H9 (cell line): ENCODE measurements around the gene ANKRD49. TPM values are rescaled to one million over a fixed set of nuclear protein-coding genes. Genes with fewer than 3 reads are reported as not detected.

ENCODE experiments used
- DNase-seq: peaks from one replicate; pipeline ENCODE4 v3.0.0-alpha.2; 2017
- H2AFZ ChIP-seq: one replicate; pipeline ENCODE4 v1.6.1; 2013; ENCODE audit warnings: mild to moderate bottlenecking, low read length, control low read depth, moderate library complexity
- H2AK5ac ChIP-seq: 2 replicates; pipeline ENCODE4 v1.6.1; 2013; ENCODE audit warnings: low read length, control low read depth, mixed read lengths; ENCODE audit not compliant: insufficient read length
- H2BK120ac ChIP-seq: one replicate; pipeline ENCODE4 v1.6.1; 2013; ENCODE audit warnings: low read depth, mild to moderate bottlenecking, low read length, control low read depth, inconsistent platforms; ENCODE audit not compliant: poor library complexity, severe bottlenecking
- H2BK12ac ChIP-seq: 2 replicates; pipeline ENCODE4 v1.6.1; 2013; ENCODE audit warnings: low read length, control low read depth, mixed read lengths, low read depth; ENCODE audit not compliant: insufficient read length
- H2BK15ac ChIP-seq: 2 replicates; pipeline ENCODE4 v1.6.1; 2013; ENCODE audit warnings: low read depth, low read length, control low read depth
- H2BK20ac ChIP-seq: one replicate; pipeline ENCODE4 v1.6.1; 2013; ENCODE audit warnings: low read depth, mild to moderate bottlenecking, low read length, control low read depth, inconsistent platforms; ENCODE audit not compliant: poor library complexity, severe bottlenecking
- H2BK5ac ChIP-seq: 2 replicates; pipeline ENCODE4 v1.6.1; 2013; ENCODE audit warnings: low read length, control low read depth, mixed read lengths; ENCODE audit not compliant: insufficient read length
- H3K14ac ChIP-seq: 2 replicates; pipeline ENCODE4 v1.6.1; 2013; ENCODE audit warnings: low read length, control low read depth; ENCODE audit not compliant: insufficient read depth
- H3K18ac ChIP-seq: 2 replicates; pipeline ENCODE4 v1.6.1; 2013; ENCODE audit warnings: low read depth, mild to moderate bottlenecking, mixed read lengths, low read length, control low read depth; ENCODE audit not compliant: insufficient read length
- H3K23ac ChIP-seq: 2 replicates; pipeline ENCODE4 v1.6.1; 2013; ENCODE audit warnings: low read length, control low read depth, mixed read lengths, low read depth; ENCODE audit not compliant: insufficient read length
- H3K23me2 ChIP-seq: 2 replicates; pipeline ENCODE4 v1.6.1; 2013; ENCODE audit warnings: low read depth, mild to moderate bottlenecking, mixed read lengths, low read length, control low read depth; ENCODE audit not compliant: insufficient read length, poor library complexity, severe bottlenecking
- H3K27ac ChIP-seq: 2 replicates; pipeline ENCODE4 v1.5.1; 2013; ENCODE audit warnings: low read length, control low read depth, mixed read lengths, low read depth; ENCODE audit not compliant: insufficient read length
- H3K27me3 ChIP-seq: 2 replicates; pipeline ENCODE4 v1.6.1; 2013; ENCODE audit warnings: low read length, control low read depth, inconsistent platforms; ENCODE audit not compliant: insufficient read depth
- H3K4ac ChIP-seq: 2 replicates; pipeline ENCODE4 v1.6.1; 2013; ENCODE audit warnings: low read depth, mild to moderate bottlenecking, control low read depth, inconsistent platforms, low read length, moderate library complexity
- H3K4me1 ChIP-seq: 2 replicates; pipeline ENCODE4 v1.6.1; 2013; ENCODE audit warnings: low read length, control low read depth, inconsistent platforms; ENCODE audit not compliant: insufficient read depth
- H3K4me2 ChIP-seq: 2 replicates; pipeline ENCODE4 v1.6.1; 2013; ENCODE audit warnings: low read length, control low read depth, mixed read lengths; ENCODE audit not compliant: insufficient read length, insufficient read depth
- H3K56ac ChIP-seq: 2 replicates; pipeline ENCODE4 v1.6.1; 2013; ENCODE audit warnings: low read depth, mild to moderate bottlenecking, mixed read lengths, low read length, control low read depth; ENCODE audit not compliant: insufficient read length
- H3K79me1 ChIP-seq: 2 replicates; pipeline ENCODE4 v1.6.1; 2013; ENCODE audit warnings: low read depth, mild to moderate bottlenecking, moderate library complexity, low read length, control low read depth, inconsistent platforms; ENCODE audit not compliant: insufficient read depth, poor library complexity, severe bottlenecking
- H3K79me2 ChIP-seq: 2 replicates; pipeline ENCODE4 v1.6.1; 2013; ENCODE audit warnings: low read length, control low read depth, inconsistent platforms; ENCODE audit not compliant: insufficient read depth
- H3K9ac ChIP-seq: 2 replicates; pipeline ENCODE4 v1.6.1; 2013; ENCODE audit warnings: low read length, control low read depth, mixed read lengths; ENCODE audit not compliant: insufficient read length; ENCODE audit errors: extremely low read depth
- H3K9me3 ChIP-seq: one replicate; pipeline ENCODE4 v1.6.1; 2013; ENCODE audit warnings: low read depth, low read length, inconsistent platforms; ENCODE audit not compliant: control insufficient read depth
- H3T11ph ChIP-seq: one replicate; pipeline ENCODE4 v1.6.1; 2013; ENCODE audit warnings: mild to moderate bottlenecking, low read length, control low read depth, inconsistent platforms
- H4K20me1 ChIP-seq: one replicate; pipeline ENCODE4 v1.6.1; 2013; ENCODE audit not compliant: control insufficient read depth, insufficient read length, insufficient read depth
- H4K5ac ChIP-seq: 2 replicates; pipeline ENCODE4 v1.6.1; 2013; ENCODE audit warnings: low read depth, mild to moderate bottlenecking, mixed read lengths, low read length, control low read depth; ENCODE audit not compliant: insufficient read length
- H4K8ac ChIP-seq: replicated peaks from 2 replicates; pipeline ENCODE4 v1.6.1; 2013; ENCODE audit warnings: low read length, control low read depth, mixed read lengths, low read depth; ENCODE audit not compliant: insufficient read length
- H4K91ac ChIP-seq: 2 replicates; pipeline ENCODE4 v1.6.1; 2013; ENCODE audit warnings: low read depth, mild to moderate bottlenecking, moderate library complexity, mixed read lengths, low read length, control low read depth; ENCODE audit not compliant: insufficient read length
- H3K27ac Mint-ChIP-seq, 3 experiments: 2 replicates in 2 of 3; 3 replicates in 1 of 3; pipeline ENCODE4 v1.8.0; 2020 to 2021; ENCODE audit warnings: mixed read lengths in 3 of 3, mild to moderate bottlenecking in 1 of 3, moderate library complexity in 1 of 3
- H3K27me3 Mint-ChIP-seq: 2 replicates; pipeline ENCODE4 v1.8.0; 2021; ENCODE audit warnings: low read depth, mild to moderate bottlenecking, moderate library complexity, mixed read lengths
- H3K36me3 Mint-ChIP-seq, 3 experiments: 2 replicates in 2 of 3; 3 replicates in 1 of 3; pipeline ENCODE4 v1.8.0; 2020 to 2021; ENCODE audit warnings: low read depth in 3 of 3, mixed read lengths in 3 of 3; ENCODE audit not compliant: insufficient read depth in 1 of 3
- H3K4me1 Mint-ChIP-seq, 2 experiments: 2 replicates each; pipeline ENCODE4 v1.8.0; 2020; ENCODE audit warnings: mixed read lengths in 2 of 2
- H3K4me3 Mint-ChIP-seq, 2 experiments: 2 replicates in 1 of 2; 3 replicates in 1 of 2; pipeline ENCODE4 v1.8.0; 2020 to 2021; ENCODE audit warnings: mild to moderate bottlenecking in 2 of 2, mixed read lengths in 2 of 2, moderate library complexity in 1 of 2
- H3K9me3 Mint-ChIP-seq, 2 experiments: 2 replicates in 1 of 2; 3 replicates in 1 of 2; pipeline ENCODE4 v1.8.0; 2020; ENCODE audit warnings: mild to moderate bottlenecking in 2 of 2, mixed read lengths in 2 of 2, moderate library complexity in 1 of 2
- CTCF ChIP-seq: fragments of 200-600 bp; sonication (generic); conservative IDR thresholded peaks from 3 replicates; pipeline ENCODE4 v1.8.0; 2021; ENCODE audit warnings: antibody characterized with exemption, mild to moderate bottlenecking
- WGBS: extraction: QIAGEN DNeasy Blood & Tissue Kit; methylation state at CpG from one replicate; pipeline ENCODE4 v1.1.7; 2013; ENCODE audit warnings: missing lambda C conversion rate, low lambda C conversion rate, mixed read lengths; ENCODE audit not compliant: insufficient read length; ENCODE audit errors: extremely low coverage; 5-methylcytosine and 5-hydroxymethylcytosine counted together
- total RNA-seq: library from RNA; stranded (reverse); gene quantifications from 2 replicates; pipeline ENCODE4 v1.2.1, GENCODE V29; 2021

The ANKRD49 gene
- total RNA-seq, 1 experiment from 2014 or later = 13.8 TPM

GRCh38 chr11:94544646-94545263 lies 51.0 kb downstream of the ANKRD49 start:
- Mint-ChIP-seq H3K4me3 (peak overlapping the region; percentile 65 to 80), H3K36me3 (peaks cover 0 to 5% (median 0%) of the 10 kb centered on the region in 3 experiments; a peak in 1 of 7 replicates), H3K27ac (no peak overlapping the region), H3K4me1 (peaks cover 21 to 31% of the 10 kb centered on the region in 2 experiments), H3K9me3 (no peaks in the 10 kb centered on the region), H3K27me3 (peaks cover 28% of the 10 kb centered on the region)
- Histone ChIP-seq H4K20me1 (no peaks in the 10 kb centered on the region), H2BK120ac (no peak overlapping the region), H3K79me1 (no peaks in the 10 kb centered on the region), H2BK20ac (no peak overlapping the region), H2BK15ac (no peak overlapping the region), H2BK12ac (no peak overlapping the region), H3K23me2 (peaks cover 15% of the 10 kb centered on the region), H3K23ac (no peak overlapping the region), H2AFZ (no peak overlapping the region), H3K4me2 (peak overlapping the region; percentile 47), H3K56ac (no peak overlapping the region), H4K5ac (no peak overlapping the region), H2BK5ac (no peak overlapping the region), H3T11ph (no peak overlapping the region), H3K14ac (peak overlapping the region; percentile 62; the same call in 1 of the 2 replicates), H2AK5ac (no peak overlapping the region), H4K91ac (no peak overlapping the region), H3K4me1 (no peaks in the 10 kb centered on the region; the same call in none of the 2 replicates), H3K27me3 (peaks cover 9% of the 10 kb centered on the region; the same call in 1 of the 2 replicates), H3K18ac (no peak overlapping the region), H3K4ac (no peak overlapping the region), H4K8ac (no peak overlapping the region), H3K27ac (no peak overlapping the region), H3K9ac (no peak overlapping the region), H3K79me2 (peaks cover 2% of the 10 kb centered on the region; the same call in 1 of the 2 replicates), H3K9me3 (no peaks in the 10 kb centered on the region)
- no CpG with 5 or more reads among the region's 59 CpGs for WGBS
- peak; percentile 46 for DNase-seq
- TF ChIP-seq CTCF = no peak
